ENCODE measurements around the gene ITGB1BP1. TPM values are rescaled to one million over a fixed set of nuclear protein-coding genes. Genes with fewer than 3 reads are reported as not detected.

ITGB1BP1 gene
- total RNA-seq, 2 donors from 2014 or later = 62.6 to 74.9 TPM

GRCh38 chr2:9419541-9419940 is 3.8 kb downstream of the ITGB1BP1 start:
- H3K4me1 Mint-ChIP-seq = peaks cover 39% of the 10 kb centered on the region
- H3K36me3 Mint-ChIP-seq (ENCODE audit: low read depth) = peaks cover 4% of the 10 kb centered on the region
- H3K27ac Mint-ChIP-seq = no peak overlapping the region
- ATAC-seq (no peak), DNase-seq (no peak)
- H3K9me3 ChIP-seq (ENCODE audit: control insufficient read depth, low read length, poor library complexity, severe bottlenecking) = no peaks in the 10 kb centered on the region
- H3K27me3 Mint-ChIP-seq = no peaks in the 10 kb centered on the region
- H3K4me3 Mint-ChIP-seq = no peak overlapping the region

- Mint-ChIP-seq H3K27ac (no peak overlapping the region), H3K36me3 (ENCODE audit: low read depth) (peaks cover 7% of the 10 kb centered on the region), H3K4me1 (peaks cover 34% of the 10 kb centered on the region), H3K27me3 (no peaks in the 10 kb centered on the region), H3K4me3 (no peak overlapping the region)
- DNase-seq (no peak), ATAC-seq (no peak)
- H3K9me3 ChIP-seq (ENCODE audit: control insufficient read depth, low read length, poor library complexity, severe bottlenecking) = no peaks in the 10 kb centered on the region
These were observed 4.6 kb downstream of the ITGB1BP1 start for GRCh38 chr2:9418746-9419145.

DNA sequence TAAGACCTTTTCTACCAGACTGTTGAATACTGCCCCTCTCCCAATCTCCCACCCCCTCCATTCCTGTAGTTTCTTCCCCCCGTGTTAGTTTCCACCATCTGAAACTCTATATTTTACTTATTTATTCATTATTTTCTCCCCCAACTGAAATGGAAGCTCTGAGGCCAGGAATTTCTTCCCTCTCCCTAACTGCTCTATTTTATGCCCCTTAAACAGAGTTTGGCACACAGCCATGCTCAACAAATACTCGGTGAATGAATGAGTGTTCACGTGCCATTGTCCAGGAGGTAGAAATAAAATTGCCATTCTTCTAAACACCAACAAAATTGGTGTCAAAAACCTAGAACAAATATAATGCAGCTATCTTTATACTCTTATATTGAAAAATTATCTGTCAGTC is 5.6 kb downstream of the ITGB1BP1 start:
- H3K36me3 Mint-ChIP-seq (ENCODE audit: low read depth) = peaks cover 5% of the 10 kb centered on the region

GRCh38 chr2:9416962-9417316 is 6.4 kb downstream of the ITGB1BP1 start:
- DNase-seq (no peak), ATAC-seq (no peak)
- peak overlapping the region; percentile 24 for H3K27ac Mint-ChIP-seq
- H3K9me3 ChIP-seq (ENCODE audit: control insufficient read depth, low read length, poor library complexity, severe bottlenecking) = no peaks in the 10 kb centered on the region
- no peak overlapping the region for H3K4me3 Mint-ChIP-seq
- no peaks in the 10 kb centered on the region for H3K27me3 Mint-ChIP-seq
- peaks cover 26% of the 10 kb centered on the region for H3K4me1 Mint-ChIP-seq
- H3K36me3 Mint-ChIP-seq (ENCODE audit: low read depth) = peaks cover 3% of the 10 kb centered on the region

More for the DNA sequence above, 5.6 kb downstream of the ITGB1BP1 start:
- H3K27me3 Mint-ChIP-seq = no peaks in the 10 kb centered on the region
- H3K4me3 Mint-ChIP-seq = no peak overlapping the region
- peaks cover 33% of the 10 kb centered on the region for H3K4me1 Mint-ChIP-seq
- DNase-seq = no peak
- H3K27ac Mint-ChIP-seq = peak overlapping the region; percentile 24
- no peaks in the 10 kb centered on the region for H3K9me3 ChIP-seq (ENCODE audit: control insufficient read depth, low read length, poor library complexity, severe bottlenecking)
- ATAC-seq = no peak

DNA sequence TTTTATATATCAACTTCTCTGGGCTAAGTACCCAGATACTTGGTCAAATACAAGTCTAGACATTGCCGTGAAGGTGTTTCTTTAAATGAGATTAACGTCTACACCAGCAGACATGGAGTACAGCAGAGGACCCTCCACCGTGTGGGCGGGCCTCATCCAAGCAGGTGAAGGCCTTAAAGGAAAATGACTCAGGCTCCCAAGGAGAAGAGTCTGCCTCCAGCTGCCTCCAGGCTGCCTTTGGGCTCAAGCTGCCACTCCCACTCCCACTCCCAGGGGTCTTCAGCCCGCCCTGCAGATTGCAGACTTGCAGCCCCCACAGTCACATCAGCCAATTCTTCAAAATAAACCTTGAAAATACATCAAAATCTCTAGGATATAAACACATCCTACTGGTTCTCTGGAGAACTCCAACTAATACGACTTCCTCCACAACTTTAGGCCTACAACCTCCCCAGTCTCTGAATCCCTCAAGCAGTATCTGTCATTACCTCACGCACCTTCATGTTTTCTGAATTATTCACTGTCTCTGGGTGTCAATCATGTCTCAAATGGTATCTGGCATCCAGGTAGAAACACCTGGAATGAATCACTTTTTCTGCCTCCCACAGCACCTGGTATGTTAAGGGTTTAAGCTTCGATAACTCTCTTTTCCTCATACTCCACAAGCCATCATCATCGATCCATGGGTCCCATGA is 6.9 kb downstream of the ITGB1BP1 start:
- no peak overlapping the region for H3K4me3 Mint-ChIP-seq
- DNase-seq = no peak

GRCh38 chr2:9415516-9416169 is 7.7 kb downstream of the ITGB1BP1 start:
- H3K36me3 Mint-ChIP-seq (ENCODE audit: low read depth) = peaks cover 3% of the 10 kb centered on the region
- no peak for DNase-seq
- H3K4me1 Mint-ChIP-seq = peaks cover 20% of the 10 kb centered on the region
- no peak overlapping the region for H3K4me3 Mint-ChIP-seq
- ATAC-seq = no peak
- no peaks in the 10 kb centered on the region for H3K27me3 Mint-ChIP-seq
- peak overlapping the region; percentile 19 for H3K27ac Mint-ChIP-seq
- H3K9me3 ChIP-seq (ENCODE audit: control insufficient read depth, low read length, poor library complexity, severe bottlenecking) = no peaks in the 10 kb centered on the region

More for the DNA sequence above, 6.9 kb downstream of the ITGB1BP1 start:
- no peaks in the 10 kb centered on the region for H3K9me3 ChIP-seq (ENCODE audit: control insufficient read depth, low read length, poor library complexity, severe bottlenecking)
- H3K27me3 Mint-ChIP-seq = no peaks in the 10 kb centered on the region
- peaks cover 3% of the 10 kb centered on the region for H3K36me3 Mint-ChIP-seq (ENCODE audit: low read depth)
- peaks cover 22% of the 10 kb centered on the region for H3K4me1 Mint-ChIP-seq
- peak overlapping the region; percentile 24 for H3K27ac Mint-ChIP-seq
- no peak for ATAC-seq

DNA sequence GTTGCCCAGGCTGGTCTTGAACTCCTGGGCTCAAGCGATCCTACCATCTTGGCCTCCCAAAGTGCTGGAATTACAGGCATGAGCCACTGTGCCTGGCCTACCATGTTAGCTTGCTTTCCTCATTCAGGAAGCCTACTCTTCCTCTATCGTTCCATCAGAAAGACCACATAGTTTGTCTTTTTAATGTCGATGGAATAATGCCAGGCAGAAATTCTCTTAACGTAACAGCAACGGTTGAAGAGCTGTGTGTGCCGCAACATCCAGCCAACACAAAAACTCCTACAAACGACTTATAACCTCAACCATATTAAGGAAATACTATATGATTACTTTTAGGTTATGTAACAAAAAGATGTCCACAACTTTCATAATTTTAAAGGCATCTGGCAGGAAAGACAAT is 10.5 kb downstream of the ITGB1BP1 start:
- ATAC-seq = no peak
- H3K27me3 Mint-ChIP-seq = no peaks in the 10 kb centered on the region
- peaks cover 3% of the 10 kb centered on the region for H3K36me3 Mint-ChIP-seq (ENCODE audit: low read depth)
- H3K4me3 Mint-ChIP-seq = no peak overlapping the region
- no peaks in the 10 kb centered on the region for H3K9me3 ChIP-seq (ENCODE audit: control insufficient read depth, low read length, poor library complexity, severe bottlenecking)
- no peak for DNase-seq
- H3K4me1 Mint-ChIP-seq = peaks cover 13% of the 10 kb centered on the region
- H3K27ac Mint-ChIP-seq = no peak overlapping the region

DNA sequence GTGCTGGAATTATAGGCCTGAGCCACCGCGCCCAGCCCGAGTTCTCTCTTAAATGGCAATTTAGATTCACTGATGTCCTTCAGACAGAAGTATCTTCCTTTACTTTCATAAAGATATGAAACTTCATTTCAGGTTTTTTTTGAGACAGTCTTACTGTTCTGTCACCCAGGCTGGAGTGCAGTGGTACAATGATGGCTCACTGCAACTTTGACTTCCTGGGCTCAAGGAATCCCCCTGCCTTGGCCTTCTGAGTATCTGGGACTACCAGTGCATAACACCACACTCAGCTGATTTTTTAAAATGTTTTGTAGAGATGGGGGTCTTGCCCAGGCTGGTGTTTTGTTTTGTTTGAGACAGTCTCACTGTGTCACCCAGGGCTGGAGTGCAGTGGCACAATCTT is 13.2 kb downstream of the ITGB1BP1 start:
- H3K36me3 Mint-ChIP-seq (ENCODE audit: low read depth) = peaks cover 3% of the 10 kb centered on the region
- ATAC-seq (no peak), DNase-seq (no peak)
- no peaks in the 10 kb centered on the region for H3K9me3 ChIP-seq (ENCODE audit: control insufficient read depth, low read length, poor library complexity, severe bottlenecking)
- no peaks in the 10 kb centered on the region for H3K27me3 Mint-ChIP-seq
- H3K4me1 Mint-ChIP-seq = peaks cover 2% of the 10 kb centered on the region
- H3K27ac Mint-ChIP-seq = no peak overlapping the region
- H3K4me3 Mint-ChIP-seq = no peak overlapping the region

DNA sequence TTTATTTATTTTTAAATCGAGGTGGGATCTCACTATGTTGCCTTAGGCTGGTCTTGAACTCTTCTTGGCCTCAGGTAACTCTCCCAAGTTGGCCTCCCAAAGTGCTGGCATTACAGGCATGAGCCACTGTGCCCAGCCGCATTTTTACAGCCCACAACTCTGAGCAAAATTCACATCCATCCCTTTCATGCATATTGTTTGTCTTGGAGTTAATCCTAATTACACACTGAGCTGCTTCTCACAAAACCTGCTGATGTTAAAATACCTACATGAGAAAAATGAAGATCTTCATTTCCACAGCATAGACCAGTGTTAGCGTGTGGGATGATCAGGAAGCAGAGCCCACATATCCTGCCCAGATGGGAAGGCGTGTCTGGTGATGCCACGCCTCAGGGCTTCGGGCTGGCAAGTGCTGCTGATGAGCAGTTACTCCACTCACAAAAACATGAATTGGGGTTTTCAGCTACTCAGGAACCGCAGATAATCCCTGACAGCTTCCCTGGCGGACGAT is 14.6 kb downstream of the ITGB1BP1 start:
- no peak for ATAC-seq
- H3K27ac Mint-ChIP-seq = no peak overlapping the region
- no peak for DNase-seq
- H3K4me3 Mint-ChIP-seq = no peak overlapping the region
- H3K27me3 Mint-ChIP-seq = no peaks in the 10 kb centered on the region
- no peaks in the 10 kb centered on the region for H3K9me3 ChIP-seq (ENCODE audit: control insufficient read depth, low read length, poor library complexity, severe bottlenecking)
- peaks cover 2% of the 10 kb centered on the region for H3K4me1 Mint-ChIP-seq
- no peaks in the 10 kb centered on the region for H3K36me3 Mint-ChIP-seq (ENCODE audit: low read depth)

DNA sequence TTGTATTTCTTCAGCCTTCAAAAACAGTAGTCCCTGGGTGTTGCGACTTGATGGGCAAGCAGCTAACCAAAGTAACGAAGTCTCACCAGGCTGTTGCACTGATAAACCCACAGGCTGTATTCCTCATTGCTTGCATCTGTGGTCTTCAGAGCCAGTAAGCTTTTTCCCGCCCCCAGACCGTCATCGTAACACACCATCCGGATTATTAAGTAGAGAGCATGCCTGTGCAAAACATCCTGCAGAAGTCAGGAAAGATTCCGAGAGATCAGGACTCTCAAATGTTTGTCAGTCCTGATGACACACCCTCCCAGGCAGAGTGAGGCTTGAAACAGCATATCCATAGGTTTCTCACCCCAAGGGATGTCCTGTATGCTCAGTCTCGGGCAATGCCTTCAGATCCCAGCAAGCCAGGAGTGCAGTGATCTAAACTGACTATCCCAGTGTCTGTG is 15.9 kb downstream of the ITGB1BP1 start:
- ATAC-seq = no peak
- Mint-ChIP-seq H3K36me3 (ENCODE audit: low read depth) (no peaks in the 10 kb centered on the region), H3K27ac (no peak overlapping the region), H3K4me3 (no peak overlapping the region), H3K4me1 (peaks cover 2% of the 10 kb centered on the region), H3K27me3 (no peaks in the 10 kb centered on the region)
- H3K9me3 ChIP-seq (ENCODE audit: control insufficient read depth, low read length, poor library complexity, severe bottlenecking) = no peaks in the 10 kb centered on the region
- DNase-seq = no peak

GRCh38 chr2:9406529-9407362 is 16.6 kb downstream of the ITGB1BP1 start:
- DNase-seq (no peak), ATAC-seq (no peak)
- peaks cover 2% of the 10 kb centered on the region for H3K4me1 Mint-ChIP-seq
- no peaks in the 10 kb centered on the region for H3K9me3 ChIP-seq (ENCODE audit: control insufficient read depth, low read length, poor library complexity, severe bottlenecking)
- H3K27ac Mint-ChIP-seq = no peak overlapping the region
- no peaks in the 10 kb centered on the region for H3K36me3 Mint-ChIP-seq (ENCODE audit: low read depth)
- no peak overlapping the region for H3K4me3 Mint-ChIP-seq
- no peaks in the 10 kb centered on the region for H3K27me3 Mint-ChIP-seq

DNA sequence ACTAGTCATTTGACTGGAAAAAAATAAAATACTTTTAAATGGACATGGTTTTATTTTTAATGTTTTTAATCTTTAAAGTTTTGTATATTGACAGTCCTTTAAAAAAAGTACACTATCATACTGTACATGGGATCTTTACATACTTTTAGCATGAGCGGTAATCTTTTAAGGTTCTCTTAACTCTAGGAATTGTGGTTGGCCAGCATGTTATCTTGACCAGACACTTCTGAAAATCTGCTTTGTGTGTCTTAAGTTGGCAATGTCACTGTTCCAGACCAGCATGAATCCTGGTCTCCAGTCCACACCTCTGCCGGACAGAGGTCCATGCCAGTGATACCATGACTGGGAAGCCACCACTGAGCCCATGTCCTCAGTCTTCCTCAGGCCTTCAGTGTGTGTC is 17.7 kb downstream of the ITGB1BP1 start:
- peaks cover 3% of the 10 kb centered on the region for H3K4me1 Mint-ChIP-seq
- DNase-seq = no peak
- H3K36me3 Mint-ChIP-seq (ENCODE audit: low read depth) = no peaks in the 10 kb centered on the region
- H3K27ac Mint-ChIP-seq = no peak overlapping the region
- no peaks in the 10 kb centered on the region for H3K9me3 ChIP-seq (ENCODE audit: control insufficient read depth, low read length, poor library complexity, severe bottlenecking)
- ATAC-seq = no peak
- H3K4me3 Mint-ChIP-seq = no peak overlapping the region
- no peaks in the 10 kb centered on the region for H3K27me3 Mint-ChIP-seq

- Mint-ChIP-seq H3K4me1 (peaks cover 7% of the 10 kb centered on the region), H3K27me3 (no peaks in the 10 kb centered on the region), H3K27ac (no peak overlapping the region), H3K36me3 (ENCODE audit: low read depth) (no peaks in the 10 kb centered on the region), H3K4me3 (no peak overlapping the region)
- no peak for ATAC-seq
- no peak for DNase-seq
- H3K9me3 ChIP-seq (ENCODE audit: control insufficient read depth, low read length, poor library complexity, severe bottlenecking) = no peaks in the 10 kb centered on the region
These were observed 18.9 kb downstream of the ITGB1BP1 start for GRCh38 chr2:9404451-9404850.
